Measurements from ENCODE around the gene RGS2.

RGS2 gene

DNA sequence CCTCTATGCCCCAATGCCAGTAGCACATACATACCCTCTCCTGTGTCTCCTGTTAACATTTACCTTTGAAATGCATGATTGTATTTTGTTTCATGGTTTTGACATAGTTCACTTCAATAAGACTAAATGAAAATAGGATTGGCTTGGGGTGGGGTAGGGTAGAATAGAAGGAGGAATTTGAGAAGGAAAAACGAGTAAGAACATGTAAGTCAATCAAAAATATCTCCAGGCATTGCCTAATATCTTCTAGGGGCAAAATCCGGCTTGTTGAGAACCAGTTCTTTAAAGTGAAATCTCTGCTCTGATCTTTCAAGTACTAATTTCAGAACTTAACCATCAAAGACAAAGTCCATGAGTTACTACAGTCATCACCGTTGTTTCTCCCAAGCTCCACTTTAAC, 31.8 kb upstream of the RGS2 start:
- Histone ChIP-seq H3K27ac (no peak overlapping the region), H3K4me3 (no peak overlapping the region)
- no peak for TF ChIP-seq CTCF (IDR thresholded peaks at IDR 0.05)

DNA sequence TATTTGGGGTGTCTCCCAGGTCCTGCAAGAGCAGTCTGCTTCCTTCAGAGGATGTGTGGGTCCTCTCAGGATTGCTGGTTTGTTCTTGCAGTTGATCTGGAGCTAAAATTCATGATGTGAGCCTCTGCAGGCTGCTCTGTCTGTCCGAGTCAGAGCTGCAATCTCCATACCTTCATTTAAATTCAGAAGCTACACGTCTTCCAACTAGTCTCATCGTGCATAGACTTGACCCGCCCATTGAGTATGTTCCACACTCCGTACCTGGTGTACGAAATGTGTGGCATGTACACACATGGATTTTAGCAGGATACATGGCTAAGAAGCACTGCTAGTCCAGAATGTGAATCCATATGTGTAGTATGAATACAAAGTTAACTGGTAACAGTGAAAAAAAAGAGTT, 25.0 kb upstream of the RGS2 start:
- H3K27ac ChIP-seq, result no peak overlapping the region
- TF ChIP-seq CTCF (IDR thresholded peaks at IDR 0.05), result no peak
- H3K4me3 ChIP-seq, result no peak overlapping the region
- DNase-seq (ENCODE audit: low spot score), result no peak

More for the DNA sequence above, 31.8 kb upstream of the RGS2 start:
- DNase-seq (ENCODE audit: low spot score), result no peak

DNA sequence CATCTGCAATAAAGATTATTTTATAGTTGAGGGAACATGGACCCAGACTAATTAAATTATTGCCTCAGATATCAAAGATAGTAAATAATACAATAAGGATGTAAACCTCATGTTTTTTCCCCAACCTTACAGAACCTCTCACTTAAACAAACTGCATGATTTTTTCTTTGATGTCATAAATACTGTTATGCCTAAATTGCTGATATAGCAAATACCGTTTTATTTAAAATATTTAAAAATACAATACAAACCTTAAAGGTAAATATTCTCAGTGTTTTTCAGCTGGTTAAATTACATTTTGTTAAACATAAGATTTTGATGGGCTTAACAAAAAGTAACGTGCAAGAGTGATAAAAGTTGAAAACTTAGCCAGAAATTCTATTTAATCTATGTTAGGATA, 24.4 kb upstream of the RGS2 start:
- H3K4me3 ChIP-seq, result no peak overlapping the region
- H3K27ac ChIP-seq, result no peak overlapping the region
- no peak for DNase-seq (ENCODE audit: low spot score)
- no peak for TF ChIP-seq CTCF (IDR thresholded peaks at IDR 0.05)

- no peak for DNase-seq (ENCODE audit: low spot score)
- no peak overlapping the region for H3K27ac ChIP-seq
- TF ChIP-seq CTCF (IDR thresholded peaks at IDR 0.05), result no peak
Observed at GRCh38 chr1:192786576-192786975, 22.3 kb upstream of the RGS2 start.

DNA sequence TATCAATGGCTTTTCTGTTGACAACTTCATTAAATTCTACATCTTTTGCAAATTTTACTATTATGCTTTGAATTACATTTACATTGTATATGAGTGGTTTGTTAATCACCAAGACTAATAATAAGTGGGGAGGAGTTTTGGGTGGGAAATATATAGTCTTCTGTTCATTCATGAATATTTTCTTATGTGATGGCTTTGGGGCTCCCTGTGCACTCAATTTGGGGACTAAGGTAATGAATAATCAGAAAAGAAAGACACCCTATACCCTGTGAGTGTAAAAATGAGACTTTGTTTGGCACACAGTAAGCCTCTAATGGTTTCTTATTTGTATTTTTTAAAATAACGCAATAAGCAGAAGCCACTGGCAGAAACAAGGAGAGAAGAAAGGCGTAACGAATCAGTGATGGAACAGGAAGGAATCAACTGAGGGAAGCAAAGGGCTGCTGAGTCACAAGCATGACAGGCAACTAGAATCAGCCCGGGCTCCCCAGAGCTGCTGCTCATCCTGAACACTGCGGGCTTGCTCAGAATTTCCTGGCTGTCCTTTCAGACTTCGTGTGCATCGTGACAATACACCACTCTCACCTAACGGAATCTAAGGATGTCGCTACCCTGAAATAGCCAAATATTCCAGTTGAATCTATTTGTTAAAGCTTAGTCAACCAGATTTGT, 20.8 kb upstream of the RGS2 start:
- no peak for TF ChIP-seq CTCF (IDR thresholded peaks at IDR 0.05)
- H3K4me3 ChIP-seq, result no peak overlapping the region

More at GRCh38 chr1:192786576-192786975, 22.3 kb upstream of the RGS2 start:
- no peak overlapping the region for H3K4me3 ChIP-seq

GRCh38 chr1:192789871-192790270, 19.0 kb upstream of the RGS2 start:
- Histone ChIP-seq H3K4me3 (no peak overlapping the region), H3K27ac (no peak overlapping the region)
- DNase-seq (ENCODE audit: low spot score), result no peak
- no peak for TF ChIP-seq CTCF (IDR thresholded peaks at IDR 0.05)

More for the DNA sequence above, 20.8 kb upstream of the RGS2 start:
- DNase-seq (ENCODE audit: low spot score), result no peak
- no peak overlapping the region for H3K27ac ChIP-seq

GRCh38 chr1:192792628-192793027, 16.2 kb upstream of the RGS2 start:
- no peak overlapping the region for H3K27ac ChIP-seq
- no peak overlapping the region for H3K4me3 ChIP-seq
- no peak for TF ChIP-seq CTCF (IDR thresholded peaks at IDR 0.05)
- DNase-seq (ENCODE audit: low spot score), result no peak

Measured in coronary artery (tissue), 2 donors.